ENCODE data around the gene FXYD4. TPM values are rescaled to one million over a fixed set of nuclear protein-coding genes. Genes with fewer than 3 reads are reported as not detected.

Gene FXYD4
- total and polyA plus RNA-seq, 11 donors, result 0.14 TPM; not detected in 10

DNA sequence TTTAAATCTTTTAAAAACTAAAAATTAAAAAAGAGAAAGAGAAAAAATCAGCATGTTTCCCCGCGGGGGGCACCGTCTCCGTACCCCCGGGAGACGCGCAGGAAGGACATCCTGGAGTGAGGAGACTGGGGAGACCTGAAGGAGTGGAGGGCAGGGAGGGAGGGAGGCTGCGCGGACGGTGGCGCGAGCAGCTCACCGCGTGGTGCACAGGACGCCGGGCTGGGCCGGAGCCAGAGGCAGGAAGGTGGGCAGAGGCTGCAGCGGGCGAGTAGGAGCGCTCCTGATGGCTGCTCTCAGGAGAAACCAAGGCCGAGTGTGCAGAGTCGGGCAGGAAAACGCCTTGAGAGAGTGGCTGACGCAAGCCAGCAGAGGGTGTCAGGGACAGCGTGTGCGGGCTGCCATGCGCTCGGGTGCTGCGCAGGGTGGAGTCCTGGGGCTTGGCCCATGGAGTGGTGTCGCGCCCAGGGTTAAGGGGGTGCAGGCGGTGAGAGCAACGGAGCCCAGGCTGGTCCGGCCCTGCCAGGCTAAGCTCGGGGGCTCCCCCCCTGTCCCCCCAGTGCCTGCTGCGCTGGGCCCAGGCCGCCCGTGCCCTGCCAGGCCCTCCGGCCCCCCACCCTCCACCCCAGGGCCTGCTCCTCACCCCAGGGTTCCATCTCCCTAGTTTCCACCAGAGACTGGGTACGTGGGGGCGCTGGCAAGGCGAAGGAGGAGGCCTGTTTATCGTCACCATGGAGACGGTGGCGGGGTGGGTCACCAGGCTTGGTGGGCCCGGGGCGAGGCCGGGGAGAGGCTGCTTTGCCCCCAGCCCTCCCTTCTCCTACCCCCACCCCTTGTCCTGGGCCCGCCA is 28.9 kb upstream of the FXYD4 start:
- Histone ChIP-seq H3K9me3 (no peaks in the 10 kb centered on the region), H3K36me3 (no peaks in the 10 kb centered on the region), H3K27me3 (peaks cover 0 to 10% (median 0%) of the 10 kb centered on the region in 9 donors), H3K4me1 (no peaks in the 10 kb centered on the region), H3K27ac (no peak overlapping the region), H3K4me3 (no peak overlapping the region)
- intact Hi-C loops (cut with DNase I), result loop anchor here in 1 of 10 donors (10.0 kb wide), 1 partner anchor 478 kb away; no protein-coding TSS in a partner anchor
- TF ChIP-seq, protein P1, sequence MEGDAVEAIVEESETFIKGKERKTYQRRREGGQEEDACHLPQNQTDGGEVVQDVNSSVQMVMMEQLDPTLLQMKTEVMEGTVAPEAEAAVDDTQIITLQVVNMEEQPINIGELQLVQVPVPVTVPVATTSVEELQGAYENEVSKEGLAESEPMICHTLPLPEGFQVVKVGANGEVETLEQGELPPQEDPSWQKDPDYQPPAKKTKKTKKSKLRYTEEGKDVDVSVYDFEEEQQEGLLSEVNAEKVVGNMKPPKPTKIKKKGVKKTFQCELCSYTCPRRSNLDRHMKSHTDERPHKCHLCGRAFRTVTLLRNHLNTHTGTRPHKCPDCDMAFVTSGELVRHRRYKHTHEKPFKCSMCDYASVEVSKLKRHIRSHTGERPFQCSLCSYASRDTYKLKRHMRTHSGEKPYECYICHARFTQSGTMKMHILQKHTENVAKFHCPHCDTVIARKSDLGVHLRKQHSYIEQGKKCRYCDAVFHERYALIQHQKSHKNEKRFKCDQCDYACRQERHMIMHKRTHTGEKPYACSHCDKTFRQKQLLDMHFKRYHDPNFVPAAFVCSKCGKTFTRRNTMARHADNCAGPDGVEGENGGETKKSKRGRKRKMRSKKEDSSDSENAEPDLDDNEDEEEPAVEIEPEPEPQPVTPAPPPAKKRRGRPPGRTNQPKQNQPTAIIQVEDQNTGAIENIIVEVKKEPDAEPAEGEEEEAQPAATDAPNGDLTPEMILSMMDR (IDR thresholded peaks at IDR 0.05), result no peak
- TF ChIP-seq POLR2A (IDR thresholded peaks at IDR 0.05), result no peak
- WGBS, 4 donors, result 86 to 89% (median 87%) methylated on average over 38 to 49 of the region's 49 CpGs
- ATAC-seq (no peak), DNase-seq (no peak)

DNA sequence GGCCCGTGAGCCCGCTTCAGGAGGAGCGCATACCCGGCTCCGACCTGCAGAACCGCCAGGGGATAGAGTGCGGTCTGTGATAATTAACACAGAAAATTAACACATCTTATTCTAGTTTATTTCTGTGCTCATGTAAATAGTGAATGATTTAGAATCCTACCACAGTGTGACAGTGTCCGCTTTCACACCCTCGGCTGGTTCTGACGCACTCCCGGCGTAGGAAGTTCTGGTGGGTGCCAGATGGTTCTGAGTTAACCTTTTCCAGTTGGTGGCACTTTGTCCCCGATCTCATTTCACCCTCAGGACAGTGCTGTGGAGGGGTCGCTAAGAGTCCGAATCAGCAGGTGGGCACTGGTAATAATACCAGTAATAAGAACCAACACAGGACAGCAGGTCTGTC is 28.3 kb upstream of the FXYD4 start:
- DNase-seq (no peak), ATAC-seq (no peak)
- intact Hi-C loops (cut with DNase I), result loop anchor here in 1 of 10 donors (10.0 kb wide), 1 partner anchor 478 kb away; no protein-coding TSS in a partner anchor
- no peak for TF ChIP-seq POLR2A (IDR thresholded peaks at IDR 0.05)
- TF ChIP-seq, protein P1 (IDR thresholded peaks at IDR 0.05), result no peak
- Histone ChIP-seq H3K9me3 (no peaks in the 10 kb centered on the region), H3K27ac (no peak overlapping the region), H3K36me3 (no peaks in the 10 kb centered on the region), H3K27me3 (peaks cover 0 to 8% (median 0%) of the 10 kb centered on the region in 9 donors), H3K4me1 (peaks cover 0 to 3% (median 0%) of the 10 kb centered on the region in 12 donors), H3K4me3 (no peak overlapping the region)
- 93 to 96% (median 95%) methylated on average over 15 of the region's 15 CpGs for WGBS, 4 donors

DNA sequence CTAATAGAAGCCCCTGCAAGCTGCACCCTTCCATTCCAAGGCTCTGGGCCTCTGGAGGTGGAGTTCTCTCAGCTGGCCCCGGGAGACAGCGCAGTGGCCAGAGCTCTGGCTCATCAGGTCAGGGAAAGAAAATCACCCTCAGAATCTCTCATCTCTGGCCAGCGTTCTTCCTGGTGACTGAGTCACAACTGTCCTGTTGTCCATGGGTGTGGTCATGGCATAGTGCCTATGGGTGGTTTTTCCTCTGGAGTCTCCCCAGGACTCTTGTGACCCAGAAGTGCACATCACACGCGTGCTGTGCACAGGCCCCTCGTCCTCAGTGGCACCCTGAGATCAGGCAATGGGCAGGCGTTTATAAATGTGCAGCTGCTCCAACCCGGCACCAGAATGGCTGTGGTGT is 27.4 kb upstream of the FXYD4 start:
- Histone ChIP-seq H3K4me3 (no peak overlapping the region), H3K27me3 (peaks cover 0 to 7% (median 0%) of the 10 kb centered on the region in 9 donors), H3K36me3 (no peaks in the 10 kb centered on the region), H3K4me1 (peaks cover 0 to 6% (median 0%) of the 10 kb centered on the region in 12 donors), H3K27ac (no peak overlapping the region), H3K9me3 (no peaks in the 10 kb centered on the region)
- no peak for ATAC-seq
- intact Hi-C loops (cut with DNase I), result loop anchor here in 1 of 10 donors (10.0 kb wide), 1 partner anchor 479 kb away; no protein-coding TSS in a partner anchor
- no peak for TF ChIP-seq POLR2A (IDR thresholded peaks at IDR 0.05)
- TF ChIP-seq, protein P1 (IDR thresholded peaks at IDR 0.05), result no peak
- WGBS, 4 donors, result 77 to 87% (median 84%) methylated on average over 7 to 8 of the region's 8 CpGs
- peak in 1 of 5 donors; percentile 3 for DNase-seq

GRCh38 chr10:43347997-43348396 is 23.4 kb upstream of the FXYD4 start:
- TF ChIP-seq POLR2A (IDR thresholded peaks at IDR 0.05), result no peak
- TF ChIP-seq, protein P1 (IDR thresholded peaks at IDR 0.05), result no peak
- intact Hi-C loops (cut with DNase I), result loop anchor here (2.0 to 10.0 kb wide), 6 partner anchors 51 to 483 kb away; no protein-coding TSS in a partner anchor
- Histone ChIP-seq H3K27ac (no peak overlapping the region), H3K36me3 (no peaks in the 10 kb centered on the region), H3K9me3 (no peaks in the 10 kb centered on the region), H3K27me3 (peaks cover 0 to 19% (median 2%) of the 10 kb centered on the region in 9 donors), H3K4me1 (peaks cover 0 to 7% (median 0%) of the 10 kb centered on the region in 12 donors), H3K4me3 (no peak overlapping the region)
- ATAC-seq (no peak), DNase-seq (peak in 1 of 5 donors; percentile 0)
- 91 to 97% (median 96%) methylated on average over 4 of the region's 4 CpGs for WGBS, 4 donors
